Mesendoderm (in vitro differentiated cells): Measurements from ENCODE around the gene CARS2.

Experiments
- DNase-seq: peaks from one replicate; pipeline ENCODE4 v3.0.0; 2013
- H2AK5ac ChIP-seq: 2 replicates; pipeline ENCODE4 v1.6.1; 2013; ENCODE audit warnings: low read length, inconsistent platforms
- H2BK120ac ChIP-seq: 2 replicates; pipeline ENCODE4 v1.6.1; 2013; ENCODE audit warnings: low read depth, mild to moderate bottlenecking, low read length, moderate library complexity, mixed read lengths
- H2BK15ac ChIP-seq: replicated peaks from 2 replicates; pipeline ENCODE4 v1.6.1; 2013; ENCODE audit warnings: low read depth, mild to moderate bottlenecking, moderate library complexity
- H2BK5ac ChIP-seq: 2 replicates; pipeline ENCODE4 v1.6.1; 2013; ENCODE audit warnings: low read length, inconsistent platforms
- H3K18ac ChIP-seq: 2 replicates; pipeline ENCODE4 v1.6.1; 2013; ENCODE audit warnings: mild to moderate bottlenecking, low read length, mixed read lengths
- H3K23ac ChIP-seq: one replicate; pipeline ENCODE4 v1.6.1; 2013; ENCODE audit warnings: low read length
- H3K27ac ChIP-seq: 2 replicates; pipeline ENCODE4 v1.5.1; 2013; ENCODE audit warnings: low read depth, mild to moderate bottlenecking, inconsistent platforms, low read length, moderate library complexity
- H3K27me3 ChIP-seq: 2 replicates; pipeline ENCODE4 v1.6.1; 2013; ENCODE audit warnings: low read length, control low read depth, mild to moderate bottlenecking, inconsistent platforms; ENCODE audit not compliant: insufficient read depth, poor library complexity
- H3K36me3 ChIP-seq: 2 replicates; pipeline ENCODE4 v1.6.1; 2013; ENCODE audit warnings: low read length, inconsistent platforms; ENCODE audit not compliant: control insufficient read depth, insufficient read depth
- H3K4ac ChIP-seq: one replicate; pipeline ENCODE4 v1.6.1; 2013; ENCODE audit warnings: low read depth, mild to moderate bottlenecking, low read length, moderate library complexity
- H3K4me1 ChIP-seq: 2 replicates; pipeline ENCODE4 v1.6.1; 2013; ENCODE audit warnings: low read depth, low read length, inconsistent platforms; ENCODE audit not compliant: control insufficient read depth
- H3K4me2 ChIP-seq: 2 replicates; pipeline ENCODE4 v1.6.1; 2013; ENCODE audit warnings: low read length
- H3K4me3 ChIP-seq: 2 replicates; pipeline ENCODE4 v1.5.1; 2013; ENCODE audit warnings: mild to moderate bottlenecking, low read length
- H3K56ac ChIP-seq: one replicate; pipeline ENCODE4 v1.6.1; 2013; ENCODE audit warnings: low read length
- H3K79me1 ChIP-seq: 2 replicates; pipeline ENCODE4 v1.6.1; 2013; ENCODE audit warnings: low read length, inconsistent platforms
- H3K79me2 ChIP-seq: 2 replicates; pipeline ENCODE4 v1.6.1; 2013; ENCODE audit warnings: mild to moderate bottlenecking, low read length; ENCODE audit not compliant: control insufficient read depth, insufficient read depth
- H3K9ac ChIP-seq: 2 replicates; pipeline ENCODE4 v1.6.1; 2013; ENCODE audit warnings: low read length, inconsistent platforms
- H4K5ac ChIP-seq: one replicate; pipeline ENCODE4 v1.6.1; 2013; ENCODE audit warnings: low read length
- H4K8ac ChIP-seq: one replicate; pipeline ENCODE4 v1.6.1; 2013; ENCODE audit warnings: low read depth, mild to moderate bottlenecking, control low read depth, low read length, moderate library complexity
- WGBS: extraction: QIAGEN DNeasy Blood & Tissue Kit; methylation state at CpG from one replicate; pipeline ENCODE4 v1.1.7; 2013; ENCODE audit warnings: low lambda C conversion rate, missing lambda C conversion rate; ENCODE audit not compliant: insufficient coverage; ENCODE audit errors: extremely low coverage; 5-methylcytosine and 5-hydroxymethylcytosine counted together

Gene CARS2

GRCh38 chr13:110651726-110652230 is 54.1 kb downstream of the CARS2 start:
- Histone ChIP-seq H2BK120ac (no peak overlapping the region), H2AK5ac (no peak overlapping the region), H3K18ac (no peak overlapping the region), H3K23ac (no peak overlapping the region), H3K9ac (no peak overlapping the region), H3K36me3 (no peaks in the 10 kb centered on the region), H3K4me3 (no peak overlapping the region), H2BK5ac (no peak overlapping the region), H4K8ac (no peak overlapping the region), H3K27me3 (no peaks in the 10 kb centered on the region), H3K79me1 (no peaks in the 10 kb centered on the region), H3K4me1 (no peaks in the 10 kb centered on the region), H3K4me2 (no peak overlapping the region), H3K27ac (no peak overlapping the region), H3K56ac (no peak overlapping the region), H3K4ac (no peak overlapping the region), H4K5ac (no peak overlapping the region), H3K79me2 (no peaks in the 10 kb centered on the region), H2BK15ac (no peak overlapping the region)
- no CpG with 5 or more reads among the region's 16 CpGs for WGBS
- no peak for DNase-seq

GRCh38 chr13:110651271-110651670 is 54.6 kb downstream of the CARS2 start:
- Histone ChIP-seq H2BK15ac (no peak overlapping the region), H3K23ac (no peak overlapping the region), H3K79me1 (no peaks in the 10 kb centered on the region), H4K5ac (no peak overlapping the region), H4K8ac (no peak overlapping the region), H3K36me3 (no peaks in the 10 kb centered on the region), H2BK5ac (no peak overlapping the region), H3K27me3 (no peaks in the 10 kb centered on the region), H2BK120ac (no peak overlapping the region), H2AK5ac (no peak overlapping the region), H3K4ac (no peak overlapping the region), H3K56ac (no peak overlapping the region), H3K4me2 (no peak overlapping the region), H3K27ac (no peak overlapping the region), H3K9ac (no peak overlapping the region), H3K4me3 (no peak overlapping the region), H3K79me2 (no peaks in the 10 kb centered on the region), H3K18ac (no peak overlapping the region), H3K4me1 (no peaks in the 10 kb centered on the region)
- WGBS: no CpG with 5 or more reads among the region's 14 CpGs
- DNase-seq: no peak

DNA sequence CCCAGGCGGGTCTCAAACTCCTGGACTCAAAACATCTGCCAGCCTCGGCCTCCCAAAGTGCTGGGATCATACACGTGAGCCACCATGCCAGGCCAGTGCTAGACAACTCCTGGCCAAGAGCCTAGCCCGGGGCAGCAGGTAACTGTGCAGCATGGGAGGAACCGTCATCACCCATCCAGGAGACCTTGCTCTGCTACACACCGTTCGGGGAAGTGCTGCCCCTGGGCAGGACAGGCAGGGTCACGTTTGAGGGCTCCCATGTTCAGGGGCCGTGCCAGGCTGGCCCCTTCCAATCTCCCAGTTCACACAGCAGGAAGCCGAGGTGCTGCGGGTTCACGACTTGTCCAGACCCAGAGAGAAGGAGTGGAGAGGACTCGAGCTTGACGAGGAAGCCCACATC is 55.5 kb downstream of the CARS2 start:
- Histone ChIP-seq H3K36me3 (no peaks in the 10 kb centered on the region), H3K79me2 (no peaks in the 10 kb centered on the region), H3K27ac (no peak overlapping the region), H4K5ac (no peak overlapping the region), H3K56ac (no peak overlapping the region), H3K4me2 (no peak overlapping the region), H3K4ac (no peak overlapping the region), H3K4me3 (no peak overlapping the region), H3K23ac (no peak overlapping the region), H3K18ac (no peak overlapping the region), H3K79me1 (no peaks in the 10 kb centered on the region), H2BK5ac (no peak overlapping the region), H3K27me3 (no peaks in the 10 kb centered on the region), H3K4me1 (no peaks in the 10 kb centered on the region), H2BK120ac (no peak overlapping the region), H4K8ac (no peak overlapping the region), H3K9ac (no peak overlapping the region), H2AK5ac (no peak overlapping the region), H2BK15ac (no peak overlapping the region)
- no CpG with 5 or more reads among the region's 14 CpGs for WGBS
- no peak for DNase-seq

- Histone ChIP-seq H3K4me2 (no peak overlapping the region), H3K56ac (no peak overlapping the region), H2BK120ac (no peak overlapping the region), H3K36me3 (no peaks in the 10 kb centered on the region), H3K4ac (no peak overlapping the region), H3K27me3 (no peaks in the 10 kb centered on the region), H4K8ac (no peak overlapping the region), H3K4me3 (no peak overlapping the region), H2BK5ac (no peak overlapping the region), H2AK5ac (no peak overlapping the region), H3K18ac (no peak overlapping the region), H3K23ac (no peak overlapping the region), H2BK15ac (no peak overlapping the region), H3K4me1 (no peaks in the 10 kb centered on the region), H3K79me2 (no peaks in the 10 kb centered on the region), H3K79me1 (no peaks in the 10 kb centered on the region), H4K5ac (no peak overlapping the region), H3K27ac (no peak overlapping the region), H3K9ac (no peak overlapping the region)
- WGBS: no CpG with 5 or more reads among the region's 7 CpGs
- no peak for DNase-seq
Measured at GRCh38 chr13:110649551-110649950, 56.4 kb downstream of the CARS2 start.

GRCh38 chr13:110648848-110649421 is 57.0 kb downstream of the CARS2 start:
- Histone ChIP-seq H3K27me3 (no peaks in the 10 kb centered on the region), H3K23ac (no peak overlapping the region), H2BK120ac (no peak overlapping the region), H3K4ac (no peak overlapping the region), H3K79me1 (no peaks in the 10 kb centered on the region), H4K5ac (no peak overlapping the region), H3K56ac (no peak overlapping the region), H3K27ac (no peak overlapping the region), H3K79me2 (no peaks in the 10 kb centered on the region), H3K36me3 (peaks cover under 1% of the 10 kb centered on the region), H2BK15ac (no peak overlapping the region), H3K4me1 (no peaks in the 10 kb centered on the region), H3K4me2 (no peak overlapping the region), H3K4me3 (no peak overlapping the region), H2BK5ac (no peak overlapping the region), H2AK5ac (no peak overlapping the region), H4K8ac (no peak overlapping the region), H3K9ac (no peak overlapping the region), H3K18ac (no peak overlapping the region)
- WGBS: no CpG with 5 or more reads among the region's 35 CpGs
- no peak for DNase-seq
